GM23338 (cell line): ENCODE data around the gene ZYG11A.

Source experiments
- CREB1 ChIP-seq: fragments of 250-450 bp; sonication (Bioruptor Pico); IDR thresholded peaks from 2 replicates; pipeline ENCODE4 v1.5.0; 2020; ENCODE audit warnings: low read depth, mild to moderate bottlenecking, moderate library complexity
- EZH2phosphoT487 ChIP-seq: fragments of 200-600 bp; sonication (generic); IDR thresholded peaks from one replicate; pipeline ENCODE4 v1.8.1; 2018; ENCODE audit warnings: antibody characterized with exemption; ENCODE audit not compliant: unreplicated experiment
- TF ChIP-seq, protein P1 (sequence below), 2 experiments: fragments of 200-600 bp in 1 of 2; sonication (generic) in 1 of 2; conservative IDR thresholded peaks; 2 replicates each; pipeline versions ENCODE4 v1.5.1 to v1.6.1; 2016 to 2017; ENCODE audit warnings: antibody characterized with exemption in 2 of 2, low read depth in 2 of 2, mild to moderate bottlenecking in 2 of 2, moderate library complexity in 1 of 2

GRCh38 chr1:52848423-52848822 lies 5.9 kb downstream of the ZYG11A start:
- TF ChIP-seq, protein P1, sequence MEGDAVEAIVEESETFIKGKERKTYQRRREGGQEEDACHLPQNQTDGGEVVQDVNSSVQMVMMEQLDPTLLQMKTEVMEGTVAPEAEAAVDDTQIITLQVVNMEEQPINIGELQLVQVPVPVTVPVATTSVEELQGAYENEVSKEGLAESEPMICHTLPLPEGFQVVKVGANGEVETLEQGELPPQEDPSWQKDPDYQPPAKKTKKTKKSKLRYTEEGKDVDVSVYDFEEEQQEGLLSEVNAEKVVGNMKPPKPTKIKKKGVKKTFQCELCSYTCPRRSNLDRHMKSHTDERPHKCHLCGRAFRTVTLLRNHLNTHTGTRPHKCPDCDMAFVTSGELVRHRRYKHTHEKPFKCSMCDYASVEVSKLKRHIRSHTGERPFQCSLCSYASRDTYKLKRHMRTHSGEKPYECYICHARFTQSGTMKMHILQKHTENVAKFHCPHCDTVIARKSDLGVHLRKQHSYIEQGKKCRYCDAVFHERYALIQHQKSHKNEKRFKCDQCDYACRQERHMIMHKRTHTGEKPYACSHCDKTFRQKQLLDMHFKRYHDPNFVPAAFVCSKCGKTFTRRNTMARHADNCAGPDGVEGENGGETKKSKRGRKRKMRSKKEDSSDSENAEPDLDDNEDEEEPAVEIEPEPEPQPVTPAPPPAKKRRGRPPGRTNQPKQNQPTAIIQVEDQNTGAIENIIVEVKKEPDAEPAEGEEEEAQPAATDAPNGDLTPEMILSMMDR (conservative IDR thresholded peaks at IDR 0.05; ENCODE audit: low read depth in 2 of 2), result no peak
- TF ChIP-seq CREB1 (CRISPR knock-in tag), result no peak
- no peak for TF ChIP-seq EZH2phosphoT487
